PFSK-1 (cell line): Measurements from ENCODE around the gene ZNF410.

ENCODE experiments used
- FOXP2 ChIP-seq: optimal IDR thresholded peaks from 2 replicates; pipeline ENCODE3; 2011; ENCODE audit warnings: borderline replicate concordance, control low read depth, inconsistent platforms; ENCODE audit not compliant: insufficient read depth; ENCODE audit errors: extremely low read length, extremely low read depth
- POLR2AphosphoS5 ChIP-seq: IDR thresholded peaks from 2 replicates; pipeline ENCODE4 v1.6.1; 2012; ENCODE audit warnings: low read depth, mild to moderate bottlenecking, control low read depth, low read length, moderate library complexity
- TAF1 ChIP-seq: IDR thresholded peaks from 2 replicates; pipeline ENCODE4 v1.6.1; 2012; ENCODE audit warnings: low read length, control low read depth, borderline replicate concordance; ENCODE audit not compliant: insufficient read depth
- TF ChIP-seq, protein P1 (sequence below), 2 experiments: IDR thresholded peaks; 2 replicates each; pipeline versions ENCODE4 v1.6.1 to v1.8.0; 2011 to 2012; ENCODE audit warnings: low read depth in 2 of 2, low read length in 2 of 2, control low read depth in 1 of 2, inconsistent platforms in 1 of 2, mild to moderate bottlenecking in 1 of 2, moderate library complexity in 1 of 2; ENCODE audit not compliant: insufficient read depth in 1 of 2

DNA sequence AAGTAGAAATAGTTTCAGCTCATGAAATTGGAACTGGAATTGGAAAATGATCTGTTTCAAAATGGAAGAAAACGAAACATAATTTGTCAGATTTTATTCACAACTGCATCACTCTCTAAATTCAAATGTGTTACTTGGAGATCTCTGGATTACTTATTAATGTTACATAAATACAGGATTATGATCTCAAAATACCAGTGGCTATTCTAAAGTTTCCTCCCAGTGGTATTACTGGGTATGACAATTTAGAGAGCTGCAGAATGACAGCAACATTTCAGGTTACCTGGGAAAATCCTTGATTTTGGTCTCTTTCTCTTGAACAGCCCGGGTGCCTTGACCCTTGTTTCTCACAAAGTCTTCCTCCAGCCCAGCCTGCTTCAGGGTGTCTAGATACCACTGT, 49.0 kb downstream of the ZNF410 start:
- TF ChIP-seq, protein P1, sequence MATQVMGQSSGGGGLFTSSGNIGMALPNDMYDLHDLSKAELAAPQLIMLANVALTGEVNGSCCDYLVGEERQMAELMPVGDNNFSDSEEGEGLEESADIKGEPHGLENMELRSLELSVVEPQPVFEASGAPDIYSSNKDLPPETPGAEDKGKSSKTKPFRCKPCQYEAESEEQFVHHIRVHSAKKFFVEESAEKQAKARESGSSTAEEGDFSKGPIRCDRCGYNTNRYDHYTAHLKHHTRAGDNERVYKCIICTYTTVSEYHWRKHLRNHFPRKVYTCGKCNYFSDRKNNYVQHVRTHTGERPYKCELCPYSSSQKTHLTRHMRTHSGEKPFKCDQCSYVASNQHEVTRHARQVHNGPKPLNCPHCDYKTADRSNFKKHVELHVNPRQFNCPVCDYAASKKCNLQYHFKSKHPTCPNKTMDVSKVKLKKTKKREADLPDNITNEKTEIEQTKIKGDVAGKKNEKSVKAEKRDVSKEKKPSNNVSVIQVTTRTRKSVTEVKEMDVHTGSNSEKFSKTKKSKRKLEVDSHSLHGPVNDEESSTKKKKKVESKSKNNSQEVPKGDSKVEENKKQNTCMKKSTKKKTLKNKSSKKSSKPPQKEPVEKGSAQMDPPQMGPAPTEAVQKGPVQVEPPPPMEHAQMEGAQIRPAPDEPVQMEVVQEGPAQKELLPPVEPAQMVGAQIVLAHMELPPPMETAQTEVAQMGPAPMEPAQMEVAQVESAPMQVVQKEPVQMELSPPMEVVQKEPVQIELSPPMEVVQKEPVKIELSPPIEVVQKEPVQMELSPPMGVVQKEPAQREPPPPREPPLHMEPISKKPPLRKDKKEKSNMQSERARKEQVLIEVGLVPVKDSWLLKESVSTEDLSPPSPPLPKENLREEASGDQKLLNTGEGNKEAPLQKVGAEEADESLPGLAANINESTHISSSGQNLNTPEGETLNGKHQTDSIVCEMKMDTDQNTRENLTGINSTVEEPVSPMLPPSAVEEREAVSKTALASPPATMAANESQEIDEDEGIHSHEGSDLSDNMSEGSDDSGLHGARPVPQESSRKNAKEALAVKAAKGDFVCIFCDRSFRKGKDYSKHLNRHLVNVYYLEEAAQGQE (IDR thresholded peaks at IDR 0.05; ENCODE audit: insufficient read depth in 1 of 2, low read depth in 2 of 2, low read length in 2 of 2), result no peak
- no peak for TF ChIP-seq POLR2AphosphoS5
- TF ChIP-seq TAF1, result no peak
- TF ChIP-seq FOXP2, result no peak
